SK-N-SH treated with all-trans-retinoic acid at 6 μM for 48 hours (cell line): ENCODE results near the gene IP6K3.

ENCODE experiments used
- ATAC-seq: fragments of 200-7000 bp; cut with Tn5 transposase; 3 replicates; pipeline ENCODE4 v1.9.1; 2020; ENCODE audit warnings: mild to moderate bottlenecking, moderate library complexity
- ARNTL ChIP-seq: fragments of 450-650 bp; formaldehyde crosslinking; IDR thresholded peaks from 2 replicates; pipeline ENCODE4 v1.5.0; 2020; ENCODE audit warnings: low read depth, mild to moderate bottlenecking, moderate library complexity, borderline replicate concordance
- BACH2 ChIP-seq: fragments of 250-450 bp; sonication (Bioruptor Pico); IDR thresholded peaks from 2 replicates; pipeline ENCODE4 v1.9.0; 2021; ENCODE audit warnings: mild to moderate bottlenecking, borderline replicate concordance
- CREB5 ChIP-seq: fragments of 250-450 bp; sonication (Bioruptor Pico); IDR thresholded peaks from 2 replicates; pipeline ENCODE4 v1.5.1; 2020; ENCODE audit warnings: low read depth, mild to moderate bottlenecking, moderate library complexity
- CSDC2 ChIP-seq: fragments of 250-450 bp; sonication (Bioruptor Pico); IDR thresholded peaks from 2 replicates; pipeline ENCODE4 v1.5.0; 2020; ENCODE audit warnings: mild to moderate bottlenecking, moderate library complexity
- ESRRG ChIP-seq: fragments of 250-450 bp; sonication (Bioruptor Pico); IDR thresholded peaks from 2 replicates; pipeline ENCODE4 v1.6.1; 2021; ENCODE audit warnings: mild to moderate bottlenecking
- GLIS3 ChIP-seq: fragments of 250-450 bp; sonication (Bioruptor Pico); IDR thresholded peaks from 2 replicates; pipeline ENCODE4 v1.5.0; 2020; ENCODE audit warnings: mild to moderate bottlenecking, moderate library complexity
- ISL1 ChIP-seq: fragments of 250-450 bp; sonication (Bioruptor Pico); IDR thresholded peaks from 2 replicates; pipeline ENCODE4 v2.1.2; 2022; ENCODE audit warnings: mild to moderate bottlenecking, moderate library complexity
- PATZ1 ChIP-seq: fragments of 250-450 bp; sonication (Bioruptor Pico); IDR thresholded peaks from 2 replicates; pipeline ENCODE4 v1.8.0; 2020; ENCODE audit warnings: mild to moderate bottlenecking, moderate library complexity, borderline replicate concordance
- POU6F1 ChIP-seq: fragments of 250-450 bp; sonication (Bioruptor Pico); IDR thresholded peaks from 2 replicates; pipeline ENCODE4 v1.8.0; 2021; ENCODE audit warnings: low read depth, mild to moderate bottlenecking, moderate library complexity, borderline replicate concordance
- PPARA ChIP-seq: fragments of 250-450 bp; sonication (Bioruptor Pico); IDR thresholded peaks from 2 replicates; pipeline ENCODE4 v1.5.0; 2020; ENCODE audit warnings: mild to moderate bottlenecking, borderline replicate concordance
- RARB ChIP-seq: fragments of 250-450 bp; sonication (Bioruptor Pico); IDR thresholded peaks from 2 replicates; pipeline ENCODE4 v1.8.0; 2021; ENCODE audit warnings: mild to moderate bottlenecking, moderate library complexity
- SNAI2 ChIP-seq: fragments of 250-450 bp; sonication (Bioruptor Pico); IDR thresholded peaks from 2 replicates; pipeline ENCODE4 v1.5.0; 2020; ENCODE audit warnings: mild to moderate bottlenecking, moderate library complexity
- TCF4 ChIP-seq: fragments of 250-450 bp; sonication (Bioruptor Pico); IDR thresholded peaks from 2 replicates; pipeline ENCODE4 v1.8.0; 2021; ENCODE audit warnings: mild to moderate bottlenecking, moderate library complexity, borderline replicate concordance
- TOX ChIP-seq: fragments of 250-450 bp; sonication (Bioruptor Pico); IDR thresholded peaks from 2 replicates; pipeline ENCODE4 v1.8.0; 2021; ENCODE audit warnings: mild to moderate bottlenecking, moderate library complexity, borderline replicate concordance
- TSHZ2 ChIP-seq: fragments of 250-450 bp; sonication (Bioruptor Pico); IDR thresholded peaks from 2 replicates; pipeline ENCODE4 v1.5.0; 2020; ENCODE audit warnings: mild to moderate bottlenecking, moderate library complexity
- ZC3H10 ChIP-seq: fragments of 250-450 bp; sonication (Bioruptor Pico); IDR thresholded peaks from 2 replicates; pipeline ENCODE4 v1.5.1; 2021; ENCODE audit warnings: mild to moderate bottlenecking, moderate library complexity
- ZFP30 ChIP-seq: fragments of 450-650 bp; formaldehyde crosslinking; IDR thresholded peaks from 2 replicates; pipeline ENCODE4 v1.5.0; 2022; ENCODE audit warnings: mild to moderate bottlenecking, moderate library complexity
- ZNF565 ChIP-seq: fragments of 450-650 bp; formaldehyde crosslinking; conservative IDR thresholded peaks from 2 replicates; pipeline ENCODE4 v1.5.0; 2020; ENCODE audit warnings: low read depth, mild to moderate bottlenecking, moderate library complexity
- ZNF70 ChIP-seq: fragments of 450-650 bp; formaldehyde crosslinking; IDR thresholded peaks from 2 replicates; pipeline ENCODE4 v1.5.0; 2020; ENCODE audit warnings: mild to moderate bottlenecking, moderate library complexity
- ZNF8 ChIP-seq: fragments of 450-650 bp; formaldehyde crosslinking; IDR thresholded peaks from 2 replicates; pipeline ENCODE4 v1.5.0; 2020; ENCODE audit warnings: mild to moderate bottlenecking, moderate library complexity

IP6K3 gene

DNA sequence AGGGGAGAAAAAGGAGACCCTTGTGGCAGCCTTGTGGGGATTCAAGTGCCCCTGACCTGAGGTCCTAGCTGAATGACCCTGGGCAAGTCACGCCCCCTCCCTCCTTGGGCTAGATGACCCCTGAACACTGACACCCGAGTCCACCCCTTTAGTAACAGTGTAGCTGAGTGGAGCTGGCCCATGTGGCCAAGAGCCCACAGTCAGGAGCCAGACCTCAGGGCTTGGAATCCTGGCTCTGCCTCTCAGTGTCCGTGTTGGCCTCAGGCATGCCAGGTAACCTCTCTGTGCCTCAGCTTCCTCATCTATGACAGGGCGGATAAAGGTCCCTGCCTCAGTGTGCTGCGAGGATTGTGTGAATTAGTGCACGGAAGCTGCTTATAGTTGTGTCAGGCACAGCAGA is 14.3 kb downstream of the IP6K3 start:
- TF ChIP-seq ZNF8 (CRISPR knock-in tag) (no peak), ESRRG (no peak), ISL1 (CRISPR knock-in tag) (no peak), ZNF70 (no peak), CSDC2 (CRISPR knock-in tag) (no peak), PATZ1 (CRISPR knock-in tag) (no peak), TSHZ2 (CRISPR knock-in tag) (no peak), SNAI2 (CRISPR knock-in tag) (no peak), TOX (CRISPR knock-in tag) (no peak), ZFP30 (no peak), GLIS3 (CRISPR knock-in tag) (no peak), ZC3H10 (CRISPR knock-in tag) (no peak), CREB5 (CRISPR knock-in tag) (no peak), ARNTL (no peak), TCF4 (CRISPR knock-in tag) (no peak), POU6F1 (CRISPR knock-in tag) (no peak)
- no peak for ATAC-seq

DNA sequence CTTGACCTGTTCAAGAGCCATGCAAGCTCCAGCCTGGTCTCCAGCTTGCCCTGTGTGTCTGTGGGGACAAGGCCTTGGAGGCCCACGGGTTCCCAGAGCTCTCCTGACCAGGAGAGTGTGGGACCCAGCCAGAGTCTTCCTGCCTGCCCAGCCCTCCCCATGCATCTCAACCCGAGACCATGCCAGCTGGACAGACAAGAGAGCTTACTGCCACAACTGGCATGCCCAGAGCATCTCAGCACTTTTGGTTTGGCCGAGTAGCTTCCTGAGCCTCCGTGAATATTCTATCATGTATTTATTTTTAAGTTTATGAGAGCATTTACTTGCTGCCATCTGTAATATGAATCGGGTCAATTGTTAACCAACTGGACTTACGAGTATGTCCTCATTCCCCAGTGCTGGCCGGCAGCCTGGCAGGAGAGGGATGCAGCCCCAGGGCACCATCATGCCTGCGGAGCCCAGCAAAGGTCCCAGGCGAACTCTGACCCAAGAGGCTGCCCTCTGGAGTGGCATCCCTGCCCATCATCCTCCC is 14.9 kb downstream of the IP6K3 start:
- TF ChIP-seq ZNF565 (CRISPR knock-in tag) (no peak), TSHZ2 (CRISPR knock-in tag) (no peak), SNAI2 (CRISPR knock-in tag) (no peak), RARB (CRISPR knock-in tag) (no peak)
- no peak for ATAC-seq

DNA sequence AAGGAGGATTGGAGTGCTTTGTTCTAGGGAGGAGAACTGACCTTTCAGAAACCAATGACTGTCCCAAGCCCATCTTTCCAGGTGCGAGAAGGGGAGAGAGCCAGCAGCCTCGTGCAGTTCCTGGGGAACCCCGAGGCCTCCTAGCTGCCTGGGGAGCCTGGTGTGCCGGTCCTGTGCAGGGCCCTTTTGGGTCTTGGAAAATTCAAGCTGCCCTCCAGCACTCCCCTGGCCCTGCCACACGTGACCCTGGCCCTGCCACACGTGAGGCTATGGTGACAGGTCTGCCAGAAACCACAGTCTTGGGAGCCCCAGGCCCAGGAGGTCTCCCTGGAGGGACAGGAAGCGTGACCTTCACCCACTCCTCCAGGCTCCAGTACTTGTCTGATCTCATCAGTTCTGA is 15.7 kb downstream of the IP6K3 start:
- no peak for ATAC-seq
- no peak for TF ChIP-seq TSHZ2 (CRISPR knock-in tag)
- no peak for TF ChIP-seq ZNF565 (CRISPR knock-in tag)
- TF ChIP-seq TCF4 (CRISPR knock-in tag): no peak
- no peak for TF ChIP-seq ZC3H10 (CRISPR knock-in tag)
- no peak for TF ChIP-seq ZNF70
- TF ChIP-seq GLIS3 (CRISPR knock-in tag): no peak
- TF ChIP-seq SNAI2 (CRISPR knock-in tag): no peak
- TF ChIP-seq TOX (CRISPR knock-in tag): no peak
- no peak for TF ChIP-seq BACH2 (CRISPR knock-in tag)
- TF ChIP-seq RARB (CRISPR knock-in tag): no peak
- TF ChIP-seq CSDC2 (CRISPR knock-in tag): no peak
- TF ChIP-seq PPARA (CRISPR knock-in tag): no peak
